ENCODE data around the gene MAPK10. TPM values are rescaled to one million over a fixed set of nuclear protein-coding genes. Genes with fewer than 3 reads are reported as not detected.

The MAPK10 gene
- total RNA-seq, 4 donors from 2014 or later, result 2.0 to 16.8 (median 4.1) TPM

DNA sequence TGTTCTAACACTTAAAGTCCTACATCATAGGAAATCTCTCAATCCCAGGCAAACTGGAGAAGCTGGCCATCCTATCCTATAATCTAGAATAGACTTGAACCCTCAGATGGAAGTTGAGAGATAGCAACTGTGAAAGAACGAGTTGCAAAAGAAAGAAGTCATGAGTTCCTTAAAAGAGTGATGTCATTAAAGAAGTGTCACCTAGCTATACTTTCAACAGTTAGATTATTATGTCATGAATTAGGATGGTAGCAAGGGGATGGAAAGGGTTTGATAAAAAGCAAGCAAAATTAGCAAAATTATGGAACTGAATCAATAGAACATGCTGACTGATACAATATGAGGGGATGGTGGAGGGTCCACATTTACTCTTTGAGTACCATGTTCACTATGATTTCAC is 7.1 kb upstream of the MAPK10 start:
- no peak overlapping the region for H3K4me3 ChIP-seq
- H3K9me3 ChIP-seq, result no peaks in the 10 kb centered on the region
- no peaks in the 10 kb centered on the region for H3K4me1 ChIP-seq
- no peak overlapping the region for H3K27ac ChIP-seq
- H3K36me3 ChIP-seq, result no peaks in the 10 kb centered on the region
- WGBS, result 88% methylated on average over 1 of the region's 1 CpG
- TF ChIP-seq CTCF (IDR thresholded peaks at IDR 0.05) (no peak), POLR2AphosphoS5 (IDR thresholded peaks at IDR 0.05) (no peak), EP300 (IDR thresholded peaks at IDR 0.05) (no peak), POLR2A (IDR thresholded peaks at IDR 0.05) (no peak)
- no peak for DNase-seq (ENCODE audit: low spot score in 2 of 2)
- no peaks in the 10 kb centered on the region for H3K27me3 ChIP-seq

- no peaks in the 10 kb centered on the region for H3K9me3 ChIP-seq
- DNase-seq (ENCODE audit: low spot score in 2 of 2), result no peak
- peaks cover 11% of the 10 kb centered on the region for H3K4me1 ChIP-seq
- TF ChIP-seq CTCF (IDR thresholded peaks at IDR 0.05) (no peak), EP300 (IDR thresholded peaks at IDR 0.05) (no peak), POLR2AphosphoS5 (IDR thresholded peaks at IDR 0.05) (no peak), POLR2A (IDR thresholded peaks at IDR 0.05) (no peak)
- peaks cover 2% of the 10 kb centered on the region for H3K27me3 ChIP-seq
- no peak overlapping the region for H3K27ac ChIP-seq
- no peaks in the 10 kb centered on the region for H3K36me3 ChIP-seq
- no peak overlapping the region for H3K4me3 ChIP-seq
Observed at GRCh38 chr4:86362510-86362909, 2.7 kb upstream of the MAPK10 start.

DNA sequence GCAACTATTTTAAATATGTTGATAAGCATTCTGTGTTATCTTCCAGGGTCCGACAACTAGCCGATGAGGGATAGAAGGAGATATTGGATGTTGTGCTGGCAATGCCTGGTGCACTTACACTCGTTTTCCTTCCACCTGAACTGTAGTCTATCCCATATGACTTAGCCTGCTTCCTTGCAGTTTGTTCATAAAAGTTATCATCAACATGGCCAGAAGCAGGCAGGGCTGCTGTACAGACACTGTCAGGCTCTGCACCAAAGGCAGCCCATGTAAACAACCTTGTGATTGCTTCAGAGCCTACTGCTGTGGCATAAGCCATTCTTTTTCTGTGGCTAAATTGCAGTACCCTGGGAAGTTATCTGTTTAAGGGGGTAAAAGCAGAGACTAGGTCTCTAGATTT is 1.6 kb downstream of the MAPK10 start:
- Histone ChIP-seq H3K36me3 (no peaks in the 10 kb centered on the region), H3K27ac (no peak overlapping the region), H3K4me3 (no peak overlapping the region), H3K9me3 (no peaks in the 10 kb centered on the region), H3K4me1 (peaks cover 11% of the 10 kb centered on the region), H3K27me3 (peaks cover 2% of the 10 kb centered on the region)
- 85% methylated on average over 3 of the region's 3 CpGs for WGBS
- no peak for DNase-seq (ENCODE audit: low spot score in 2 of 2)
- TF ChIP-seq EP300 (IDR thresholded peaks at IDR 0.05) (no peak), POLR2A (IDR thresholded peaks at IDR 0.05) (no peak), POLR2AphosphoS5 (IDR thresholded peaks at IDR 0.05) (no peak), CTCF (IDR thresholded peaks at IDR 0.05) (no peak)

DNA sequence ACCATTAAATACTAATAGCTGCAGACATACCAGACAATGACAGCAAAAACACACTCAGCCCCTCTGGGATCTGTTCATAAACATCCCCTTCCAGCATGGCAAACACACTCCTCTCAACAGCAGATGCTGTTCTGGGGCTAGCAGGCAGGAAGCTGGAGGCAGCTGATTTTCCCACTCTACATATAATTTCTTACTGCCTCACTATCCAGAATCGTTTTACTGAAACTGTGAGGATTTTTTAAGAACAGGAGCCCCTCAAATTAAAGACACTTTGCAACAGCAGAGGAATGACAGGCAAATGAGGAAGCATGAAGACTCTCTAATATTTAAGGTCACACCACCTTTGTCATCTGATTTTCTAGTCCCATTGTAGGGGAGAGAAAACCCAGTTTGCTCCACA is 2.2 kb downstream of the MAPK10 start:
- Histone ChIP-seq H3K9me3 (no peaks in the 10 kb centered on the region), H3K27me3 (peaks cover 2% of the 10 kb centered on the region), H3K36me3 (no peaks in the 10 kb centered on the region), H3K4me1 (peaks cover 11% of the 10 kb centered on the region), H3K27ac (no peak overlapping the region), H3K4me3 (no peak overlapping the region)
- WGBS, result 19% methylated on average over 1 of the region's 1 CpG
- TF ChIP-seq CTCF (IDR thresholded peaks at IDR 0.05) (no peak), POLR2AphosphoS5 (IDR thresholded peaks at IDR 0.05) (no peak), POLR2A (IDR thresholded peaks at IDR 0.05) (no peak), EP300 (IDR thresholded peaks at IDR 0.05) (no peak)
- DNase-seq (ENCODE audit: low spot score in 2 of 2), result no peak

- no peak for DNase-seq (ENCODE audit: low spot score in 2 of 2)
- Histone ChIP-seq H3K36me3 (no peaks in the 10 kb centered on the region), H3K4me3 (no peak overlapping the region), H3K4me1 (peaks cover 11% of the 10 kb centered on the region), H3K27me3 (peaks cover 2% of the 10 kb centered on the region), H3K27ac (no peak overlapping the region), H3K9me3 (no peaks in the 10 kb centered on the region)
- TF ChIP-seq CTCF (IDR thresholded peaks at IDR 0.05), result no peak
- no peak for TF ChIP-seq POLR2AphosphoS5 (IDR thresholded peaks at IDR 0.05)
- no peak for TF ChIP-seq POLR2A (IDR thresholded peaks at IDR 0.05)
- 88% methylated on average over 4 of the region's 4 CpGs for WGBS
Observed at GRCh38 chr4:86356425-86357210, 3.2 kb downstream of the MAPK10 start.
